Measurements from ENCODE around the gene ARMCX2. TPM values are rescaled to one million over a fixed set of nuclear protein-coding genes. Genes with fewer than 3 reads are reported as not detected.

The ARMCX2 gene
- total and polyA plus RNA-seq, 2 experiments from 2014 or later: 13.3 to 64.5 TPM

GRCh38 chrX:101619364-101619763, 40.3 kb downstream of the ARMCX2 start:
- Histone ChIP-seq H4K20me1 (ENCODE audit: insufficient read depth, poor library complexity, severe bottlenecking) (peaks cover 2% of the 10 kb centered on the region), H3K9me2 (replicated peaks; ENCODE audit: insufficient read depth) (no peaks in the 10 kb centered on the region), H3K79me2 (peaks cover 23% of the 10 kb centered on the region), H3K4me1 (ENCODE audit: insufficient read depth) (peaks cover 4% of the 10 kb centered on the region), H3K9me3 (ENCODE audit: low read depth) (no peaks in the 10 kb centered on the region), H2AFZ (no peak overlapping the region), H3K36me3 (replicated peaks; ENCODE audit: insufficient read depth, low read depth) (no peaks in the 10 kb centered on the region), H3K4me2 (no peak overlapping the region), H3K4me3 (no peak overlapping the region), H3K27ac (no peak overlapping the region), H3K27me3 (no peaks in the 10 kb centered on the region)
- peak; percentile 48 for DNase-seq (ENCODE audit: low spot score)
- TF ChIP-seq EZH2 (IDR thresholded peaks at IDR 0.05; ENCODE audit: borderline replicate concordance): no peak
- no peak for TF ChIP-seq EZH2phosphoT487 (IDR thresholded peaks at IDR 0.05; ENCODE audit: low read depth, severe bottlenecking, unreplicated experiment)
- no peak for TF ChIP-seq CTCF (IDR thresholded peaks at IDR 0.05; ENCODE audit: poor library complexity)

GRCh38 chrX:101617211-101618191, 42.1 kb downstream of the ARMCX2 start, which contains the start of gene ARMCX6:
Gene ARMCX6 (minus strand): TSS chrX:101618000. CDS start chrX:101616620, 1,380 bp downstream.
- peak; percentile 89 for DNase-seq (ENCODE audit: low spot score)
- Histone ChIP-seq H3K4me2 (peak within 1 kb of the TSS; percentile 85), H3K27me3 (no peaks in the 10 kb centered on the region)

GRCh38 chrX:101605728-101606127, 53.9 kb downstream of the ARMCX2 start:
- no peak overlapping the region for H2AFZ ChIP-seq
- no peaks in the 10 kb centered on the region for H3K79me2 ChIP-seq
- H3K27ac ChIP-seq: no peak overlapping the region
- H3K9me3 ChIP-seq (ENCODE audit: low read depth): no peaks in the 10 kb centered on the region
- H3K36me3 ChIP-seq (replicated peaks; ENCODE audit: insufficient read depth, low read depth): no peaks in the 10 kb centered on the region
- H3K9me2 ChIP-seq (replicated peaks; ENCODE audit: insufficient read depth): no peaks in the 10 kb centered on the region
- DNase-seq (ENCODE audit: low spot score): no peak
- no peak overlapping the region for H3K4me3 ChIP-seq
- no peak for TF ChIP-seq EZH2 (IDR thresholded peaks at IDR 0.05; ENCODE audit: borderline replicate concordance)
- TF ChIP-seq CTCF (IDR thresholded peaks at IDR 0.05; ENCODE audit: poor library complexity): no peak
- no peak for TF ChIP-seq EZH2phosphoT487 (IDR thresholded peaks at IDR 0.05; ENCODE audit: low read depth, severe bottlenecking, unreplicated experiment)
- no peaks in the 10 kb centered on the region for H3K4me1 ChIP-seq (ENCODE audit: insufficient read depth)
- 32% methylated on average over 1 of the region's 1 CpG for WGBS (ENCODE audit: low lambda C conversion rate, missing lambda C conversion rate)
- H3K27me3 ChIP-seq: no peaks in the 10 kb centered on the region
- no peak overlapping the region for H3K4me2 ChIP-seq
- H4K20me1 ChIP-seq (ENCODE audit: insufficient read depth, poor library complexity, severe bottlenecking): no peaks in the 10 kb centered on the region

More at GRCh38 chrX:101617211-101618191, 42.1 kb downstream of the ARMCX2 start, which contains the start of gene ARMCX6:
- TF ChIP-seq EZH2 (IDR thresholded peaks at IDR 0.05; ENCODE audit: borderline replicate concordance) (no peak), CTCF (IDR thresholded peaks at IDR 0.05; ENCODE audit: poor library complexity) (peak; percentile 46)
- 42% methylated on average over 38 of the region's 39 CpGs for WGBS (ENCODE audit: low lambda C conversion rate, missing lambda C conversion rate)
- H3K9me3 ChIP-seq (ENCODE audit: low read depth): no peaks in the 10 kb centered on the region
- peak within 1 kb of the TSS; percentile 58 for H2AFZ ChIP-seq
- H4K20me1 ChIP-seq (ENCODE audit: insufficient read depth, poor library complexity, severe bottlenecking): no peaks in the 10 kb centered on the region
- no peaks in the 10 kb centered on the region for H3K36me3 ChIP-seq (replicated peaks; ENCODE audit: insufficient read depth, low read depth)
- H3K4me1 ChIP-seq (ENCODE audit: insufficient read depth): peaks cover 4% of the 10 kb centered on the region
- H3K9me2 ChIP-seq (replicated peaks; ENCODE audit: insufficient read depth): no peaks in the 10 kb centered on the region
- peaks cover 10% of the 10 kb centered on the region for H3K79me2 ChIP-seq
- H3K27ac ChIP-seq: peak within 1 kb of the TSS; percentile 95
- peak within 1 kb of the TSS; percentile 67 for H3K4me3 ChIP-seq

Small RNA genes within 50 kb of the gene (small RNA-seq; reads per million reads assigned to genes)
- gene RNU6-30P (not detected), gene RNU6-587P (not detected)

Other genes with a start within 250 kb of the ARMCX2 start
- 5.0 and 8.3 TPM in 2 replicates for gene ARMCX4, start 174.4 kb downstream of the ARMCX2 start, total RNA-seq
- 5.2 and 6.2 TPM in 2 replicates for gene ARMCX4, start 174.4 kb downstream of the ARMCX2 start, polyA plus RNA-seq
- gene ARMCX1, start 109.3 kb downstream of the ARMCX2 start, total RNA-seq: 53.1 and 62.4 TPM in 2 replicates
- gene ARMCX1, start 109.3 kb downstream of the ARMCX2 start, polyA plus RNA-seq: 35.2 and 41.5 TPM in 2 replicates
- 44.0 and 65.3 TPM in 2 replicates for gene ARMCX6, start 41.9 kb downstream of the ARMCX2 start, total RNA-seq
- gene ARMCX6, start 41.9 kb downstream of the ARMCX2 start, polyA plus RNA-seq: 70.2 and 70.7 TPM in 2 replicates
- 97.6 and 102 TPM in 2 replicates for gene ARMCX3, start 36.7 kb downstream of the ARMCX2 start, total RNA-seq
- gene ARMCX3, start 36.7 kb downstream of the ARMCX2 start, polyA plus RNA-seq: 99.5 and 112 TPM in 2 replicates

Data from hepatocyte (in vitro differentiated cells).